ENCODE measurements around the gene BDNF.
"Not testable (repeated sequence)": the region's sequence is repeated elsewhere in the genome, so short reads cannot be mapped to it uniquely, and the experiment has no call there.

Gene BDNF

DNA sequence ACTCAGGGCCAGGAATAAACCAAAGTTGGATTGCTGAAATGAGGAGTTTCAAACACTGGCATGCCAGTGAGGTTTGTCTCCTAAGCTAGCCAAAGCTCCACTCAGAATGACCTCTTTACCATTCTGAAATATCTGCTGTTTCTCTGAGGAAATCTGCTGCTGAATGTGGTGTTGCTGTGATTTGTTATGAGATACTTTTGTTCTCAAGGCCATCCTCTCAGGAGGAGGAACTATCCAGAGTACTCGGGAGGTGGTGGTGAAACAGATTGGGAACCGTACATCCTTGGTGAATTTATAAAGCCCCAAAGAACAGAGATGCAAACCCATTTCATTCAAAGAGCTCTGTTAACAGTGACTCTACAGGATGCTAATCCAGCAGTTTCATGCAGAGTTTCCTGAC is 50.5 kb downstream of the BDNF start:
- no peaks in the 10 kb centered on the region for H3K9me3 ChIP-seq (ENCODE audit: low read depth, low read length)
- no peaks in the 10 kb centered on the region for H3K36me3 ChIP-seq (ENCODE audit: insufficient read depth, low read length)
- no peak overlapping the region for H3K9ac ChIP-seq (ENCODE audit: insufficient read length)
- DNase-seq (ENCODE audit: low read depth, low spot score), result no peak
- no peak overlapping the region for H3K4me3 ChIP-seq
- no peak overlapping the region for H3K27ac ChIP-seq
- TF ChIP-seq POLR2AphosphoS5 (IDR thresholded peaks at IDR 0.05; ENCODE audit: borderline replicate concordance, low read depth, low read length) (no peak), FOXP2 (optimal IDR thresholded peaks at IDR 0.05; ENCODE audit: control extremely low read depth, extremely low read length, insufficient read depth) (no peak), EZH2 (IDR thresholded peaks at IDR 0.05) (no peak)

DNA sequence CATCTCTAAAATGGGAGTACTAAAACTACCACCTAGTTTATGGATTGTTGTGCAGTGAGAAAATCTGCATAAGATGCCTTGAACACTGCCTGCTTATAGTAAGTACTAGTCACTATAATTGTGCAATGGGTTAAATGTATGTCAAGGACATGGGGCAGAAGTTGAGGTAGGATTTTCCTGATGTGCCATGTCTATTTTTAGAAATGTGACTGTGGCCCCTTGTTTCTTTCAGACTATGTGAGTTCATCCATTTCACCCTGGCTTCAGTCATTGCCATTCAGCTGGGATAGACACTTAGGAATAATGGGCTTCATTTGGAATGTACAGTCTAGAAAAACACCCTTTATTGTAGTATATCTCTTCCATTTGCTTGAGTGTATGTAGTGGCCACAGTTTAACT is 51.4 kb downstream of the BDNF start:
- no peak for DNase-seq (ENCODE audit: low read depth, low spot score)
- Histone ChIP-seq H3K9ac (ENCODE audit: insufficient read length) (no peak overlapping the region), H3K9me3 (ENCODE audit: low read depth, low read length) (no peaks in the 10 kb centered on the region), H3K4me3 (no peak overlapping the region), H3K27ac (no peak overlapping the region), H3K36me3 (ENCODE audit: insufficient read depth, low read length) (no peaks in the 10 kb centered on the region)
- no peak for TF ChIP-seq FOXP2 (optimal IDR thresholded peaks at IDR 0.05; ENCODE audit: control extremely low read depth, extremely low read length, insufficient read depth)
- no peak for TF ChIP-seq EZH2 (IDR thresholded peaks at IDR 0.05)
- no peak for TF ChIP-seq POLR2AphosphoS5 (IDR thresholded peaks at IDR 0.05; ENCODE audit: borderline replicate concordance, low read depth, low read length)

DNA sequence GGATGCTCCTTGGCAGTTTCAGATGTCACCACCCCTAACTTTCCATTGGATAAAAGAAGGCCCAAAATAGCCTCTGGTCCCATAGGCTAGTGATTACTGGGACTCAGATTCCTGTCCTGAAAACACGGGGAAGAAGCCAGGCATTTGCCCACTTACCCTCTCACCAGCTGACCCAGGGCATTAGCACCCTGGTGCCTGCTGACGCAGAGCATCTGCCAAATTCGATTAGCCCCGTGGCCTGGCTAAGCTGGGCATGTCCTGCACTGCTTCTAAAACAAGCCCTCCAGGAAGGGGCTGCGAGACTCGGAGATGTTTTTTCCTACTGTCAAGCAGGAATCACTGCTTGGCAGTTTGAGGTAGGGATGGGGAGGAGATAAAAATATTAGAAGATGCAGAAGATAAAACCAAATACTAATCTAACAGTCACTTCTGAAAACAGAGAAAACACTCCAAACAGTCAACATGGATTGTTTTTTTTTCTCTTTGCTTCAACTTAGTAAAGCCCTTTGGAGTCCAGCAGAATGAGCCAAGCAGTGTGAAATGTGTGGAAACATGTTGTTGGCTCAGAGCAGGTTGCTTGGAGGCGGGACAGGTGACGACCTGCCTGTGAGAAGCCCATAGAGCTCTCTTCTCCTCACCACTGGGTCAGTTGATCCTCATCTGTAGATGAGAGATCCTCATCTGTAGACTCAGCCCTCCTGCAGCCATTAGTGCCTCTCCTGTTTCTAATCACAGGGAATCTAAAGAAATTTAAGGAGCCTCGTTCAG is 54.0 kb downstream of the BDNF start:
- DNase-seq (ENCODE audit: low read depth, low spot score), result no peak
- no peaks in the 10 kb centered on the region for H3K9me3 ChIP-seq (ENCODE audit: low read depth, low read length)
- H3K36me3 ChIP-seq (ENCODE audit: insufficient read depth, low read length), result no peaks in the 10 kb centered on the region
- TF ChIP-seq POLR2AphosphoS5 (IDR thresholded peaks at IDR 0.05; ENCODE audit: borderline replicate concordance, low read depth, low read length) (no peak), EZH2 (IDR thresholded peaks at IDR 0.05) (no peak), FOXP2 (optimal IDR thresholded peaks at IDR 0.05; ENCODE audit: control extremely low read depth, extremely low read length, insufficient read depth) (no peak)
- H3K4me3 ChIP-seq, result no peak overlapping the region
- H3K27ac ChIP-seq, result no peak overlapping the region
- no peak overlapping the region for H3K9ac ChIP-seq (ENCODE audit: insufficient read length)

DNA sequence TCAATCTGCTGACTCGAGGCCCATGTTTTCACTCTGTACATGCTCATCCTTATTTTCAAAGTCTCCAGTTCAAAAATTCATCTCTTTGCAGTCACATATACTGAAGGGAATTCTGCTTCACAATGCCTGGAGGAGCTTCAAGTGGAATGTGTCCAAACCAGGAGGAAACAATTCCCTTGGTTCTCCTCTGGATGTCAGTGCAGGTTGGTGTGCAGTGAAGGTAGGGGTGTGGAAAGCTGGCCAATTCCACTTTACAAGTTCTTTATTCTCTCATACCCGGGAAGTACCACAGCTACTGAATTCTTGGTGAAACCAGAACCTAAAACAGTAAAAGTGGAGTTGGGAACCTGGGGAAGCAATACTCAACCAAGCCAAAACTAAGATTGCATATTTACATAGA is 57.3 kb downstream of the BDNF start:
- Histone ChIP-seq H3K36me3 (ENCODE audit: insufficient read depth, low read length) (no peaks in the 10 kb centered on the region), H3K9ac (ENCODE audit: insufficient read length) (no peak overlapping the region), H3K4me3 (no peak overlapping the region), H3K9me3 (ENCODE audit: low read depth, low read length) (no peaks in the 10 kb centered on the region), H3K27ac (no peak overlapping the region)
- TF ChIP-seq FOXP2 (optimal IDR thresholded peaks at IDR 0.05; ENCODE audit: control extremely low read depth, extremely low read length, insufficient read depth) (no peak), POLR2AphosphoS5 (IDR thresholded peaks at IDR 0.05; ENCODE audit: borderline replicate concordance, low read depth, low read length) (no peak), EZH2 (IDR thresholded peaks at IDR 0.05) (no peak)
- DNase-seq (ENCODE audit: low read depth, low spot score), result no peak

DNA sequence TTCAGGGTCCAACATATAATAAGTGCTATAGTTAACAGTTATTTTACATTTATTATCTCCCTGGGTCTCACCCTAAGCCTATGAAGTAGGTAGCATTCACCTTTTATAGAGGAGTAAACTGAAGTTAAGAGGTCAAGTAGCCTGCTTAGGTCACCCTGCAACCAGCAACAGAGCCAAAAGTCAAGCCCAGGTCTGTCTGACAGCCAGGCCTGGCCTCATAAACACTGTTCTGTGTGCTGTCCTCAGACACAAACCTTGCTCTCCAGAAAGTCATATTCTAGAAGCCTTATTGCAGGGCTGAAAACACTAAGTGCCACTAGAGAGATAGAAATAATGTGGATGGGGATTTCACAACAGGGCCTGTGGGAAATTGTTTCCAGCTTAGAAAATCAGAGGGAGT is 59.3 kb downstream of the BDNF start:
- no peak for DNase-seq (ENCODE audit: low read depth, low spot score)
- H3K4me3 ChIP-seq, result no peak overlapping the region
- H3K9ac ChIP-seq (ENCODE audit: insufficient read length), result no peak overlapping the region
- H3K36me3 ChIP-seq (ENCODE audit: insufficient read depth, low read length), result no peaks in the 10 kb centered on the region
- no peaks in the 10 kb centered on the region for H3K9me3 ChIP-seq (ENCODE audit: low read depth, low read length)
- no peak overlapping the region for H3K27ac ChIP-seq
- TF ChIP-seq EZH2 (IDR thresholded peaks at IDR 0.05), result no peak
- no peak for TF ChIP-seq FOXP2 (optimal IDR thresholded peaks at IDR 0.05; ENCODE audit: control extremely low read depth, extremely low read length, insufficient read depth)
- TF ChIP-seq POLR2AphosphoS5 (IDR thresholded peaks at IDR 0.05; ENCODE audit: borderline replicate concordance, low read depth, low read length), result no peak

DNA sequence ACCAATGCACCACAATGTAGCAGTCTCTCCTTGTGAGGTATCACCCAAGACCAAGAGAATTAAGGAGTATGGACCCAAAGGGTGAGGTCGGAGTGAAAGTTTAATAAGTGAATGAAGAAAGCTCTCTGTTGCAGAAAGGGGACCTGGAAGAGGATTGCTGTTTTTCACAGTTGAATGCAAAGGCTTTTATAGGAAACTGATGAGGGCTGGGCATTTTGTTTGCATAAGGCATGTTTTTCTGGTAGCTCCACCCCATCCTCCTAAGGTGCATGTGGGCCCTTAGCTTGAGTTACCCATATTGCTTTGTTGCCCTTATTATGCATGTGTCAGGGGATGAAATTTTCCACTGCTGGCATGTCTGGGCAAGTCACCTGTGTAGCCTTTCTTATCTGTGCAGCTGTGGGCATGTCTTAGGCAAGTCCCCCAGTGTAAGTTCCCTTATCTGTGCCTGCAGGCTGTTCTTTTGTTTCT is 64.7 kb downstream of the BDNF start:
- DNase-seq (ENCODE audit: low read depth, low spot score), result no peak
- Histone ChIP-seq H3K27ac (no peak overlapping the region), H3K36me3 (ENCODE audit: insufficient read depth, low read length) (no peaks in the 10 kb centered on the region), H3K9ac (ENCODE audit: insufficient read length) (no peak overlapping the region), H3K4me3 (no peak overlapping the region), H3K9me3 (ENCODE audit: low read depth, low read length) (no peaks in the 10 kb centered on the region)
- TF ChIP-seq EZH2 (IDR thresholded peaks at IDR 0.05) (no peak), POLR2AphosphoS5 (IDR thresholded peaks at IDR 0.05; ENCODE audit: borderline replicate concordance, low read depth, low read length) (no peak), FOXP2 (optimal IDR thresholded peaks at IDR 0.05; ENCODE audit: control extremely low read depth, extremely low read length, insufficient read depth) (no peak)

DNA sequence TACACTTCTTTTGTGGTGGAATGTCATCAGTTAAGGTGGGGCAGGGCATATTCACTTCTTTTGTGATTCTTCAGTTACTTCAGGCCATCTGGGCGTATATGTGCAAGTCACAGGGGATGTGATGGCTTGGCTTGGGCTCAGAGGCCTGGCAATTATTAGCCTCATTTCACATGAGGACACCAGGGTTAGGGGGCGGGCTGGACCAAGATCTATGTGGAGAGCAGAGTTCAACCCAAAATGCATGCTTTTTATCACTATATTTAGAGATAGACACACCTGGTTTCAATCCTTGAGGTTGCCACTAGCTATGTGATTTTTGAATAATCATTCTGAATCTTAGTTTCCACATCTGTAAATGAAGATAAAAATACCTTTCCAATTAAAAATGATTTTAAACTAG is 65.5 kb downstream of the BDNF start:
- not testable (repeated sequence) for H3K36me3 ChIP-seq (ENCODE audit: insufficient read depth, low read length); H3K4me3 ChIP-seq; H3K9ac ChIP-seq (ENCODE audit: insufficient read length); H3K9me3 ChIP-seq (ENCODE audit: low read depth, low read length); DNase-seq (ENCODE audit: low read depth, low spot score); H3K27ac ChIP-seq

DNA sequence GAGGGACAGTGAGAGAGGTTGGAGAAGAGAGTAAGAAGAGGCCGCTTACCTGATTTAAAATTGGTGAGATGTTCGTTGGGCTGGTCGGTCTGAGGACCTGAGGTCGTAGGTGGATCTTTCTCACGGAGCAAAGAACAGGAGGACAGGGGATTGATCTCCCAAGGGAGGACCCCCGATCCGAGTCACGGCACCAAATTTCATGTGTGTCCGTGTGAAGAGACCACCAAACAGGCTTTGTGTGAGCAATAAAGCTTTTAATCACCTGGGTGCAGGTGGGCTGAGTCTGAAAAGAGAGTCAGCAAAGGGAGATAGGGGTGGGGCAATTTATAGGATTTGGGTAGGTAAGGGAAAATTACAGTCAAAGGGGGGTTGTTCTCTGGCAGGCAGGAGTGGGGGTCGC is 66.0 kb downstream of the BDNF start:
- H3K36me3 ChIP-seq (ENCODE audit: insufficient read depth, low read length); H3K4me3 ChIP-seq; H3K9me3 ChIP-seq (ENCODE audit: low read depth, low read length); H3K9ac ChIP-seq (ENCODE audit: insufficient read length); H3K27ac ChIP-seq; DNase-seq (ENCODE audit: low read depth, low spot score): not testable (repeated sequence)

DNA sequence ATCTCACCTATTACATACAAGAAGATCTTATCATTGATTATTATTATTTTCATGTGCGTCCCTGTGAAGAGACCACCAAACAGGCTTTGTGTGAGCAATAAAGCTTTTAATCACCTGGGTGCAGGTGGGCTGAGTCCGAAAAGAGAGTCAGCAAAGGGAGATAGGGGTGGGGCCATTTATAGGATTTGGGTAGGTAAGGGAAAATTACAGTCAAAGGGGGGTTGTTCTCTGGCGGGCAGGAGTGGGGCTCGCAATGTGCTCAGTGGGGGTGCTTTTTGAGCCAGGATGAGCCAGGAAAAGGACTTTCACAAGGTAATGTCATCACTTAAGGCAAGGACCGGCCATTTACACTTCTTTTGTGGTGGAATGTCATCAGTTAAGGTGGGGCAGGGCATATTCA is 71.2 kb downstream of the BDNF start:
- H3K36me3 ChIP-seq (ENCODE audit: insufficient read depth, low read length); H3K4me3 ChIP-seq; DNase-seq (ENCODE audit: low read depth, low spot score); H3K9me3 ChIP-seq (ENCODE audit: low read depth, low read length); H3K9ac ChIP-seq (ENCODE audit: insufficient read length); H3K27ac ChIP-seq: not testable (repeated sequence)
